Urinary bladder (tissue), 4 donors: ENCODE measurements around the gene NMRAL1. TPM values are rescaled to one million over a fixed set of nuclear protein-coding genes. Genes with fewer than 3 reads are reported as not detected.

Source experiments
- DNase-seq: peaks from one replicate; pipeline ENCODE4 v3.0.0-alpha.2; 2015; ENCODE audit errors: extremely low spot score
- H3K27ac ChIP-seq: one replicate; pipeline ENCODE4 v1.5.1; 2013; ENCODE audit warnings: low read depth, mild to moderate bottlenecking, moderate library complexity
- H3K36me3 ChIP-seq: one replicate; pipeline ENCODE4 v1.6.1; 2013; ENCODE audit warnings: mild to moderate bottlenecking, moderate library complexity; ENCODE audit not compliant: insufficient read depth
- H3K4me1 ChIP-seq: one replicate; pipeline ENCODE4 v1.6.1; 2013; ENCODE audit warnings: mild to moderate bottlenecking, moderate library complexity; ENCODE audit not compliant: insufficient read depth
- H3K4me3 ChIP-seq: one replicate; pipeline ENCODE4 v1.5.1; 2013; ENCODE audit warnings: low read depth, low read length
- WGBS: extraction: QIAGEN DNeasy Blood & Tissue Kit; methylation state at CpG from one replicate; pipeline ENCODE4 v1.1.7; 2013; 5-methylcytosine and 5-hydroxymethylcytosine counted together
- polyA plus RNA-seq: library from polyadenylated mRNA; stranded (reverse); fragments of 200-250 nt; gene quantifications from one replicate; pipeline ENCODE4 v1.2.3, GENCODE V29; 2013
- total RNA-seq: library from RNA; depleted of rRNA; stranded (reverse); fragments of >200 nt; gene quantifications from one replicate; pipeline ENCODE4 v1.2.3, GENCODE V29; 2014
- donor health status: healthy with polysubstance abuse.
- donor health status: healthy.

The NMRAL1 gene
- total and polyA plus RNA-seq, 2 donors: 25.2 to 48.2 TPM

DNA sequence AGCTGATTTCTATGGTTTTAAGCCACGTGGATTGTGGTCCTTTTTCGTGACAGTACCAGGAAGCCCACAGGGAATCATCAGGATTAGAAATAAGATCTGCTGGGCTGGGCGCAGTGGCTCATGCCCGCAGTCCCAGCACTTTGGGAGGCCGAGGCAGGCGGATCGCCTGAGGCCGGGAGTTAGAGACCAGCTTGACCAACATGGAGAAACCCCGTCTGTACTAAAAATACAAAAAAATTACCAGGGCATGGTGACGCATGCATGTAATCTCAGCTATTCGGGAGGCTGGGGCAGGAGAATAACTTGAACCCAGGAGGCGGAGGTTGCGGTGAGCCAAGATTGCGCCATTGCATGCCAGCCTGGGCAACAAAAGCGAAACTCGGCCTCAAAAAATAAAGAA lies 6.5 kb downstream of the NMRAL1 start:
- H3K36me3 ChIP-seq: peaks cover 2% of the 10 kb centered on the region
- H3K4me1 ChIP-seq: no peaks in the 10 kb centered on the region
- 96% methylated on average over 16 of the region's 16 CpGs for WGBS
- H3K27ac ChIP-seq: no peak overlapping the region
- no peak overlapping the region for H3K4me3 ChIP-seq
- DNase-seq: no peak

DNA sequence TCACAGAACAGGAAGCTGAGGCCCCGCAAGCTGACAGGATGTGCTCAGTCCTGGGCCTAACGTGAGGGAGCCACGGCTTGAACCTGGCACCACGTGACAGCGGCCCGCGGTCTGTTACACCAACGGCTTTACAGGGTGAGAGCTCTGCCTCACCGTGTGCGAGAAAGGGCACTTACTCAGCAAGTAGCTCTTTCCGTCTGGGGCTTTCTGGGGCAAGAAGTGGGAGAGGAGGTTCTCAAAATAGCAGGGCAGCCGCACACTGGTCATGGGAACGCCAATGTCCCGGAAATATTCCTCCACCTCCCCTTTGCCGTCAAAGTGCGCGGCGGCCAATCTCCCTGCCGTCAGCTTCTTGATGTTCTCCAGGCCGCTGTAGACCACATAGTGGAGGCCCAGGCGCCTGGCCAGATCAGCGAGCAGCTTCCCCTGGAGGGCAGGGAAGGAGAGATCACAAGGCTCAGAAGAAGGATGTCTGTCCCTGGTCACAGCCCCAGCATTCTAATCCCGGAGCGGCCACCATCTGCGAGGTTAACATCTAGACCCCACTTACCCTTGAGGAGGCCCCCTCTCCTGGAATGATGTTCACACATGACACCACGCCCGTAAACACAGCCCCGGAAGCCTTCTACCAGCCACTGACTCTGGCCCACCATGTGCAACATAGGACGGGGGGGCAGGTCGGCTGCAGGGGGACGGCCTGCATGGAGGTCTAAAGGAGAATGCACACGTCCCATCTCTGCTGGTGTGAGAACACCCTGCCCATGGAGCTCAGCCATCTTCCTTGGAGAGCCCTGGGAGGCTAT lies 8.2 kb downstream of the NMRAL1 start:
- Histone ChIP-seq H3K4me3 (no peak overlapping the region), H3K4me1 (no peaks in the 10 kb centered on the region), H3K36me3 (peaks cover 2% of the 10 kb centered on the region), H3K27ac (no peak overlapping the region)
- no peak for DNase-seq
- WGBS: 86% methylated on average over 32 of the region's 32 CpGs

DNA sequence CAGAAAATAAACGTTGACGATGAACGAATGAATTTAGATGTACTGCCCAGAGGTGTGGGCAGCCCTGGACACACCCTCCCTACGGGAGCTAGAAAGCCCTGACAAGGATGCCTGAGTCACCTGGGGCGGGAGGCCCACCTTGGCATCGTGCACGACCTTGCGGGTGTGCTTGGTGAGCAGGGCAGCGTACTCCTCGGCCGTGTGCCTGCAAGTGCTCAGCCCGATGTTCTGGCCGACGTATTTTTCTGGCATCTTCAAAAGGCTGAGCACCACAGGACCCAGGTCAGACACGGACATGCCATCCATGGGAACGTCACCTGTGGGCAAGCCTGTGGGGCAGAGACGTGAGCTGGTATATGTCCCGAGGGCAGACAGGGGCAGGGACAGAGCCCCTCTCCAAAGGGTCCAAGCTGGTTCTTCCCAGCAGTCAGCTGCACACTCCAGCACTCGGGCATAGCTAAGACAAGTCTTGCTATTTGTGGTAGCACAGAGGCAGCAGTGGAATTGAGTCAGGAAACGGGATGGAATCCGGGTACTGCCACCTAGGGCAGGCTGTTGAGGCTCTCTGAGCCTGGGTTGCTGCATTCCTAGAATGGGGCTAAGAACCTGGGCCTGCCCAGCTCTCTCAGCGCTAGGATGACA lies 10.8 kb downstream of the NMRAL1 start:
- DNase-seq: no peak
- H3K4me1 ChIP-seq: no peaks in the 10 kb centered on the region
- no peak overlapping the region for H3K4me3 ChIP-seq
- H3K27ac ChIP-seq: no peak overlapping the region
- peaks cover 2% of the 10 kb centered on the region for H3K36me3 ChIP-seq
- WGBS: 86% methylated on average over 22 of the region's 22 CpGs

DNA sequence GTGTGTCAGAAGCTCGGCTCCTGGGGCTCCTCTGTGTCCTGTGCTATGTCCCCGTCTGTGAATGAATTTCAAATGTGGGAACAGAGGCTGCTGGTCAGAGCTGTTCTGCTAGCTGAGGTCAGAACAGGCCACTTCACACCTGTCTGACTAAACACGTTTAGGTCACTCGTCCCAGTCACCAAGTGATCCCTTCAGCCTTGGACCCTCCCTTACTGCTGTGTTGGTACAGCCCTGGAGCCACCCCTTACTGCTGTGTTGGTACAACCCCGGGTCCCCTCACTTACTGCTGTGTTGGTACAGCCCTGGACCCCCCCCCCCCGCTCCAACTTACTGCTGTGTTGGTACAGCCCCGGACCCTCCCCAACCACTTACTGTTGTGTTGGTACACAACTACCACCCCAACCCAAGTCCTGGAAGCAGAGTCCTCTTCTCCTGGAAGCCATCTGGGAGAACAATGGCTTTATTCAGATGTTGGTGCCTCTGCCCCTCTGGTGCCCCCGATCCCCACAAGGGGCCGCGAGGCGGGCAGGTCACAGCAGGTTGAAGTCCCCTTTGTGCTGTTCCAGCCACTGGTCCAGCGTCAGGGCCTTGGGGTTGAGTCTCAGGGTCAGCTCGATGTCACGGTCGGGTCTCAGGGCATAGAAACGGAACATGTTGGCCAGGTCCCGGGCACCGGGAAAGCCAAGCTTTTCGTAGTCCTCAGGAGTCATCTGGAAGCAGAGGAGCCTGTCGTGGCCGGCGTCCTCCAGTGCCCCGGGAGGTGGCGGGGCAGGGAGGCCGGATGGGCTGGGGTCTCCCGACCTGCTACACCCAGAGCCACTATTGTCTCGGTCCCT lies 13.0 kb downstream of the NMRAL1 start:
- Histone ChIP-seq H3K4me1 (no peaks in the 10 kb centered on the region), H3K36me3 (no peaks in the 10 kb centered on the region), H3K27ac (no peak overlapping the region), H3K4me3 (no peak overlapping the region)
- DNase-seq: no peak
- WGBS: 79% methylated on average over 27 of the region's 27 CpGs

DNA sequence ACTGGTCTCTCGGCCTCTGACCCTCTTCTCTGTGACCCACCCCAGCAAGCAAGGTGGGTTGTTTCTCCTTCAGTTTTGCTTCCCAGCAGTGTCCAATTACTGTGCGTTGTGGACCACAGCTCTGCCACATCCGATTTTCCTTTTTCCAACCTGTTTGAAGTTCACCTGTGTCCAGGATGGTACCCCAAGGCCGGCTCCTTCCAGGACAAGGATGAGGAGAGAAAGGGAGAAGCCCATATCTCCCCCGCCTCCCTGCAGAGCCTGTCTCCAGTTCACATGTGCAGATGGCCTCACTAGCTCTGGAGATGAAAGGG lies 13.5 kb downstream of the NMRAL1 start:
- peaks cover 5% of the 10 kb centered on the region for H3K36me3 ChIP-seq
- 87% methylated on average over 5 of the region's 5 CpGs for WGBS

DNA sequence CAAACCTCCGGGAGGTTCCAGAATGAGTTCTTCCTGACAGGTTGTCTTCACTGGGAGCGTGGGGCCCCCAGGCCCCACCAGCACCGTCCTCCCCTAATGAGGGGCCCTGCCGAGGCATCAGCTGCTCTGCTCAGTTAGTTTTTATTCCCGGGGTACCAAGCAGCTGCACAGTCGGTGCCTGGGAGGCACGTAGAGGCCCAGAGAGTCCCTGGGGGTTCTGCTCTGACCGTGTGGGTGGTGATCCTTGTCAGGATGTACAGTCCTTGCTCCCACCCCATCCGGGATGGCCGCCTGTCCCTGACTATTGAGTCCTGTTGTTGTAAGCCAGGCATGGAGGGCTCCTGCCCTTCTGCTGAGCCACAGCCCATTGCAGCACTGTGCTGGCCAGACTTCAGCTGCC lies 18.5 kb downstream of the NMRAL1 start:
- H3K36me3 ChIP-seq: peaks cover 10% of the 10 kb centered on the region
- no peaks in the 10 kb centered on the region for H3K4me1 ChIP-seq
- no peak overlapping the region for H3K27ac ChIP-seq
- 84% methylated on average over 10 of the region's 10 CpGs for WGBS
- H3K4me3 ChIP-seq: no peak overlapping the region
- no peak for DNase-seq

More for the DNA sequence above, 13.5 kb downstream of the NMRAL1 start:
- Histone ChIP-seq H3K4me3 (no peak overlapping the region), H3K4me1 (no peaks in the 10 kb centered on the region), H3K27ac (no peak overlapping the region)
- DNase-seq: no peak

DNA sequence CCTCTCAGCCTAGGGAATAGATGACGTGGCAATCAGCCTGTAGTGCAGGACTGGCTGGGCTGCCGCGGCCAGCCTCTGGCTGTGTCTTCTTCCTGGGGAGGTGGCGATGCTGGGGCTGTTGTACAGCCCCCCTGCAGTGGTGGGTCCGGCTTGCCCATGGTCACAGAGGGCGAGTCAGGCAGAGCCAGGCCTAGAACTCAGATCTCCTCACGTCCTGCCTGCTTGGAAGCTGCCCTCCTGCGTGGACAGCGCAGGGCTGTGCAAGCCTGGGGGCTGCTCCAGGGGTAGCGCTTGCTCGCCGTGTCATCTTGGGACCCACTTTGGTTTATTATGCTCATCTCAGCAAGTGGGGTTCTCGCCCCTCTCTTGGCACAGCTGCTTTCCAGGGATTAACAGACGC lies 19.3 kb downstream of the NMRAL1 start:
- H3K27ac ChIP-seq: no peak overlapping the region
- H3K36me3 ChIP-seq: peaks cover 10% of the 10 kb centered on the region
- no peak for DNase-seq
- 90% methylated on average over 14 of the region's 14 CpGs for WGBS
- no peaks in the 10 kb centered on the region for H3K4me1 ChIP-seq
- no peak overlapping the region for H3K4me3 ChIP-seq

DNA sequence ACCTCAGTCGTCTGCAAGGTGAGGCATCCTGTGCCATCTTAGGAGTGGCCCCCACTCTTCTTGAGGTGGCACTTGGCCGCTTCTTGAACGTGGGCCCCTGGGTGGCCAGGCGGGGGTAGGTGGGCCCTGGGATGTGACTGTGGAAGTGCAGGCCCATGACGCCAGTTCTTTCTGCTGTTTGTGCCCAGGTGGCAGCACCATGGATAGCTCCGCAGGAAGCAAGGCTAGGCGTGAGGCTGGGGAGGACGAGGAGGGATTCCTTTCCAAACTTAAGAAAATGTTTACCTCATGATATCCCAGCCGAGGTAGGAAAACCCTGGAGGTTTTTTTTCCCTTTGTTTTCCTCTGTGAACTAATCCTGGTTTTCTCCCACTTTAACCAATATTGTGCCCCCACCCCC lies 19.8 kb downstream of the NMRAL1 start:
- Histone ChIP-seq H3K27ac (no peak overlapping the region), H3K4me3 (no peak overlapping the region), H3K36me3 (peaks cover 10% of the 10 kb centered on the region), H3K4me1 (no peaks in the 10 kb centered on the region)
- WGBS: 75% methylated on average over 9 of the region's 9 CpGs
- no peak for DNase-seq

DNA sequence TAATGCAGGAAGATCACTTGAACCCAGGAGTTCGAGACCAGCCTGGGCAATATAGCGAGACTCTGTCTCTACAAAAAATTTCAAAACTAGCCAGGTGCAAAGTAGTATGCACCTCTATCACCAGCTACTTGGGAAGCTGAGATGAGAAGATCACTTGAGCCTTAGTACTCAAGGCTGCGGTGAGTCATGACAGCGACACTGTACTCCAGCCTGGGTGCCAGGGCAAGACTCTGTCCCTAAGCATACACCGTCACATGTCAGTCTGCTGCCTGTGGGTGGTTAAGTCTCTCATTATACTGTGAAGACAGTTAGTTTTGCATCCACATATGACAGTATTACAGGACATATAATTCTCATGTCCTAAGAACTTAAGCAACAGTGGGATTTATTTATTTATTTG lies 21.8 kb downstream of the NMRAL1 start:
- DNase-seq: no peak
- H3K36me3 ChIP-seq: peaks cover 10% of the 10 kb centered on the region
- no peaks in the 10 kb centered on the region for H3K4me1 ChIP-seq
- H3K27ac ChIP-seq: no peak overlapping the region
- no peak overlapping the region for H3K4me3 ChIP-seq
- WGBS: 97% methylated on average over 5 of the region's 5 CpGs

DNA sequence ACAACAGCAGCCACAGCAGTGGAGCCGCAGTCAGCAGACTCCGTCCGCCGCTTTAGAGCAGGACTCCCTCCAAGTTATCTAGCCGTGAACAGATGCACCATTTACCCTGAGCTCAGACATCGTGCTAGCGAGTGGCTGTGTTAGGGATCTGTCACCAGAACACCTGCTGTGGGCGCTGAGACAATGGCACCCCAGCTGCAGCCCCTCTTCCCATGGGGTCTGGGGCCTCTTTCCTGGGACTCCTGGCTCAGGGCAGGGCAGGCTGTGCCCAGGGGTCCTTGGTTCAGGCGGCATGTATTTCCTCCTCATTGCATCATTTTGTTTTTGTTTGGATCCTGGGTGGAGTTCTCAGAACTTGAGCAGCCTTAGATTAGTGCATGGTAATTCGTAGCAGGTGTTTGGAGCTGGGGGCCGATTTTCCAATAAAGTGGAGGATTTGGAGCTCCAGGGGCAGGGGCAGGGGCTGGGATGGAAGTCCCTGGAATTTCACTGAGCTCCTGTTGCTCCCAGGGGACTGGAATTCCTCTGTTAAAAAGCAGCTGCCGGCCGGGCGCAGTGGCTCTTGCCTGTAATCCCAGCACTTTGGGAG lies 23.4 kb downstream of the NMRAL1 start:
- WGBS: 86% methylated on average over 14 of the region's 14 CpGs
- Histone ChIP-seq H3K4me1 (no peaks in the 10 kb centered on the region), H3K27ac (no peak overlapping the region), H3K36me3 (peaks cover 7% of the 10 kb centered on the region), H3K4me3 (no peak overlapping the region)
- no peak for DNase-seq

DNA sequence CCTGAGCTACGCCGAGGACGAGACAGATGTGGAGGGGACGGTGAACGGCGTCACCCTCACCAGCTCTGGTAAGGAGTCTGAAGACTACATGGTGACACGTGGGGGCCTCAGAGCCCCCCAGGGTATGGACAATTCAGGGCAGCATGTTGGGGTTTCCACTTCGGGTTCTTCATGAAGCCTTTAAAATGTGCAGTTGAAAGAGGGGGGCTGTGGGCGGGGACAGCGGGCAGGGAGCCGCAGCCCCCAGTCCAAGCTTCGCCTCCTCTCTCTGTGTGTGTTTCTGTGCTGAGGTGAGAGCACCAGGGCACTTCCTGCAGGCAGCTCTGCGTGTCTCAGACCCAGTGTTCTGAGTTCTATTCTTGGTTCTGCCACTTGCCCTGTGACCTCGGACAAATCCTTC lies 24.0 kb downstream of the NMRAL1 start:
- no peak overlapping the region for H3K4me3 ChIP-seq
- H3K27ac ChIP-seq: no peak overlapping the region
- no peak for DNase-seq
- peaks cover 2% of the 10 kb centered on the region for H3K36me3 ChIP-seq
- H3K4me1 ChIP-seq: no peaks in the 10 kb centered on the region
- WGBS: 93% methylated on average over 14 of the region's 14 CpGs

DNA sequence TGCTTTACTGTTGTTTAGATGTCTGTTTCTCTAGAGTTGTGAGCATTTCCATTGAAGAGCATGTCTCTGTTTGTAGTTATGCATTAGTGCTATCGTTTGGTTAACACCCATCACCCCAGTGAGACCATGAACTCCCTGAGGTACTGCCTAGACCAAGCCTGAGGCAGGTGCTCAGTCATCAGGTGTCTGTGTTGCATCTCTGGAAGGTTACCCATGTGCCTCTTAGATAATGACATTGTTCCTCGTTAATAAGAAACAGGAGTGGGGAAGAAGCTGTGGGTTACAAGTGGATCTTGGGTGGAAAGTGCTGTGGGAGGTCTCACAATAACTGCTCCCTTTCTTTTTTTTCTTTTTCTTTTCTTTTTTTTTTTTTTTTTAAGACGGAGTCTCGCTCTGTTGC lies 30.4 kb downstream of the NMRAL1 start:
- Histone ChIP-seq H3K4me1 (no peaks in the 10 kb centered on the region), H3K4me3 (no peak overlapping the region), H3K27ac (no peak overlapping the region), H3K36me3 (no peaks in the 10 kb centered on the region)
- no peak for DNase-seq
- WGBS: 97% methylated on average over 4 of the region's 4 CpGs

DNA sequence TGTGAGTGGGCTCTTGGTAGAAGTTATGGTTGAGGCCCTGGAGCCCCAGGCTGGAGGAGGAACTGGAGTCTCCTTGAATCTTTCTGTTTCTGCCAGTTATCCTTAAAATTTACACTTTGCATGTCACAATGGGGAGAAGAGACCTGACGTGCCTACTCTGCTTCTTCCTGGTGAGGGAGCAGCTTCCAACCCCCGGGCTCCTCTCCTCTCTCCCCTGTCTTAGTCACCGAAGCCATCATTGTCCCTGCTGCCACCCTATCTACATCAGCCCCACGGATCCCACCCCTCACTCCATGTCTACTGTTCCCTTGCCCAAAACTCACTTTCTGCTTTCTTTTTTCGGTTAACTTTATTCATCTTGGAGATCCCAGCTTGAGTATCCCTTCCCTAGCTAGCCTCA lies 31.2 kb downstream of the NMRAL1 start:
- no peaks in the 10 kb centered on the region for H3K4me1 ChIP-seq
- H3K36me3 ChIP-seq: no peaks in the 10 kb centered on the region
- no peak for DNase-seq
- 71% methylated on average over 5 of the region's 5 CpGs for WGBS
- no peak overlapping the region for H3K27ac ChIP-seq
- no peak overlapping the region for H3K4me3 ChIP-seq
